Upper lobe of right lung (tissue), 1 donor: ENCODE data around the gene CDIP1. TPM values are rescaled to one million over a fixed set of nuclear protein-coding genes. Genes with fewer than 3 reads are reported as not detected.
"Not testable (repeated sequence)": the region's sequence is repeated elsewhere in the genome, so short reads cannot be mapped to it uniquely, and the experiment has no call there.

Experiments
- ATAC-seq: fragments of 200-7000 bp; cut with Tn5 transposase; one replicate; pipeline ENCODE4 v1.9.1; 2020; ENCODE audit warnings: mild to moderate bottlenecking, moderate library complexity
- DNase-seq: peaks from one replicate; pipeline ENCODE4 v3.0.0-alpha.2; 2020
- H3K27ac ChIP-seq: fragments of 200-600 bp; one replicate; pipeline ENCODE4 v1.8.0; 2022
- H3K27me3 ChIP-seq: fragments of 200-600 bp; one replicate; pipeline ENCODE4 v1.8.0; 2022; ENCODE audit warnings: mild to moderate bottlenecking
- H3K36me3 ChIP-seq: fragments of 200-600 bp; one replicate; pipeline ENCODE4 v1.8.0; 2022
- H3K4me1 ChIP-seq: fragments of 200-600 bp; one replicate; pipeline ENCODE4 v1.8.0; 2022
- H3K4me3 ChIP-seq: fragments of 200-600 bp; one replicate; pipeline ENCODE4 v1.8.0; 2022; ENCODE audit warnings: mild to moderate bottlenecking
- H3K9me3 ChIP-seq: fragments of 200-600 bp; one replicate; pipeline ENCODE4 v1.8.0; 2022
- CTCF ChIP-seq: fragments of 200-600 bp; IDR thresholded peaks from one replicate; pipeline ENCODE4 v1.8.0; 2022; ENCODE audit warnings: antibody characterized with exemption
- intact Hi-C: fragments of 100-400 bp; cut with DNase I; formaldehyde crosslinking; loops from one replicate; pipeline ENCODE4 v1.11.0; 2022
- total RNA-seq: library from RNA; stranded (reverse); fragmentation: NEBNext Ultra II Directional; extraction: Animal tissue kit (Norgen Biotek cat#: 25700); gene quantifications from one replicate; pipeline ENCODE4 v1.2.1, GENCODE V29; 2021
- donor health status: DM: no; HTN: yes; CAD: no; lungs with severe emphysema.

The CDIP1 gene
- total RNA-seq, 1 donor from 2014 or later: 23.8 TPM

GRCh38 chr16:4576008-4576407 lies 37.4 kb upstream of the CDIP1 start:
- Histone ChIP-seq H3K4me1 (no peaks in the 10 kb centered on the region), H3K27ac (no peak overlapping the region), H3K27me3 (no peaks in the 10 kb centered on the region), H3K9me3 (no peaks in the 10 kb centered on the region), H3K36me3 (no peaks in the 10 kb centered on the region), H3K4me3 (no peak overlapping the region)
- ATAC-seq (no peak), DNase-seq (no peak)
- TF ChIP-seq CTCF: no peak
- intact Hi-C loops: loop anchor here (10.0 kb wide), 1 partner anchor 51 kb away; no protein-coding TSS in a partner anchor

GRCh38 chr16:4574919-4575705 lies 36.5 kb upstream of the CDIP1 start:
- peak; percentile 10 for ATAC-seq
- Histone ChIP-seq H3K9me3 (no peaks in the 10 kb centered on the region), H3K36me3 (no peaks in the 10 kb centered on the region), H3K27me3 (no peaks in the 10 kb centered on the region), H3K27ac (no peak overlapping the region), H3K4me3 (no peak overlapping the region), H3K4me1 (no peaks in the 10 kb centered on the region)
- DNase-seq: no peak
- TF ChIP-seq CTCF: no peak
- intact Hi-C loops: loop anchor here (10.0 kb wide), 1 partner anchor 50 kb away; no protein-coding TSS in a partner anchor

GRCh38 chr16:4573926-4574325 lies 35.4 kb upstream of the CDIP1 start:
- not testable (repeated sequence) for H3K9me3 ChIP-seq, H3K4me1 ChIP-seq, H3K4me3 ChIP-seq, H3K27me3 ChIP-seq, DNase-seq, H3K27ac ChIP-seq, ATAC-seq, H3K36me3 ChIP-seq
- intact Hi-C loops: loop anchor here (10.0 kb wide), 1 partner anchor 49 kb away; no protein-coding TSS in a partner anchor

- DNase-seq (no peak), ATAC-seq (peak; percentile 64)
- intact Hi-C loops: loop anchor here (10.0 kb wide), 1 partner anchor 48 kb away; no protein-coding TSS in a partner anchor
- H3K36me3 ChIP-seq: no peaks in the 10 kb centered on the region
- no peak for TF ChIP-seq CTCF
- no peaks in the 10 kb centered on the region for H3K4me1 ChIP-seq
- H3K4me3 ChIP-seq: no peak overlapping the region
- no peak overlapping the region for H3K27ac ChIP-seq
- no peaks in the 10 kb centered on the region for H3K27me3 ChIP-seq
- no peaks in the 10 kb centered on the region for H3K9me3 ChIP-seq
These were observed 34.1 kb upstream of the CDIP1 start for GRCh38 chr16:4572715-4573114.

GRCh38 chr16:4570688-4571321 lies 32.2 kb upstream of the CDIP1 start:
- Histone ChIP-seq H3K4me1 (no peaks in the 10 kb centered on the region), H3K9me3 (no peaks in the 10 kb centered on the region), H3K27ac (no peak overlapping the region), H3K36me3 (no peaks in the 10 kb centered on the region), H3K27me3 (no peaks in the 10 kb centered on the region), H3K4me3 (no peak overlapping the region)
- ATAC-seq (no peak), DNase-seq (no peak)
- intact Hi-C loops: loop anchor here (10.0 kb wide), 1 partner anchor 46 kb away; no protein-coding TSS in a partner anchor
- no peak for TF ChIP-seq CTCF

GRCh38 chr16:4570086-4570485 lies 31.5 kb upstream of the CDIP1 start:
- Histone ChIP-seq H3K4me1 (no peaks in the 10 kb centered on the region), H3K4me3 (no peak overlapping the region), H3K9me3 (no peaks in the 10 kb centered on the region), H3K36me3 (no peaks in the 10 kb centered on the region), H3K27me3 (no peaks in the 10 kb centered on the region), H3K27ac (no peak overlapping the region)
- DNase-seq (no peak), ATAC-seq (no peak)
- no peak for TF ChIP-seq CTCF
- intact Hi-C loops: loop anchor here (10.0 kb wide), 1 partner anchor 45 kb away; no protein-coding TSS in a partner anchor
